DMS79 (cell line): ENCODE measurements around the gene FXYD4.
"Not testable (repeated sequence)": the region's sequence is repeated elsewhere in the genome, so short reads cannot be mapped to it uniquely, and the experiment has no call there.

Source experiments
- DNase-seq: peaks from one replicate; lab custom pipeline; 2025; lab: John Stamatoyannopoulos, UW

The FXYD4 gene

DNA sequence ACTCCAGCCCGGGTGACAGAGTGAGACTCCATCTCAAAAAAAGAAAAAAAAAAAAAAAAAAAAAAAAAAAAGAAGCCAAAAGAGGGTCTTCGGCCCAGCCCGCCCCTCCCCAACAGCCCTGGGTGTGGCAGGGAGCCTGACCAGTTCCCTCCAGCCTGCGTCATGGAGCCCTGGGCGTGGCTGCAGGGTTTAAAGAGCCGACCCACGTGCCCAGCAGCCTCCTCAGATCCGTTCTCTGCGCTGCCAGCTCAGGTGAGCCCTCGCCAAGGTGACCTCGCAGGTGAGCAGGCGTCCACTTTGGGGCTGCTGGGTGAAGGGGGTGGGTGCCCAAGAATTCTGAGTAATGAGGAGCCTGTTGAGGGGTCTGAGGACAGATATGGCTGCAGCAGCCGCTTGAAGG lies at the start of gene FXYD4:
FXYD4 (plus strand) TSS at position 219 of the 400 bp plus-strand sequence. CDS start 2,111 bp downstream, outside the sequence.
- no peak for DNase-seq

- no peak for DNase-seq
Measured at GRCh38 chr10:43322331-43322730, 49.1 kb upstream of the FXYD4 start.

GRCh38 chr10:43322769-43323168 lies 48.7 kb upstream of the FXYD4 start:
- DNase-seq, result no peak

GRCh38 chr10:43323245-43323644 lies 48.2 kb upstream of the FXYD4 start:
- DNase-seq, result no peak

- no peak for DNase-seq
Measured at GRCh38 chr10:43324876-43325275, 46.6 kb upstream of the FXYD4 start.

GRCh38 chr10:43327171-43327570 lies 44.3 kb upstream of the FXYD4 start:
- DNase-seq, result no peak

DNA sequence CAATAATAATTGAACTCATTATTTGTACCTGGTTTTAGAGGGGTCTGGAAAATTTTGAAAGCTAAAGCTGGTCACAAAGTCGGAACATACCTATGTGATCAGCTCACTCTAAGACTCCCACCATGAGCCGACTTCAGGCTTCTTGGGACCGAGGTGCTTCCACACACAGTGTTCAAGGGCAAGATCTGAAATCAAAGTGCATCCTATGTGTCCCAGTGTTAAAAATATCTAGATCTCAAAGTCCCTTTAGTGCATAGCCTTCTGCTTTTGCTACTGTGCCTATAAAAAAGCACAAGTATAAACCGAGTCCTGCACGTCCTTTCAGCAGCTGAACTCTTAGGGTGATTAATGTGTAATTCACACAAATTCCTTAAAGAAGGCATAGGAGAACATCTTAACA lies 43.5 kb upstream of the FXYD4 start:
- DNase-seq, result no peak

- DNase-seq, result not testable (repeated sequence)
Measured at GRCh38 chr10:43328810-43329209, 42.6 kb upstream of the FXYD4 start.

DNA sequence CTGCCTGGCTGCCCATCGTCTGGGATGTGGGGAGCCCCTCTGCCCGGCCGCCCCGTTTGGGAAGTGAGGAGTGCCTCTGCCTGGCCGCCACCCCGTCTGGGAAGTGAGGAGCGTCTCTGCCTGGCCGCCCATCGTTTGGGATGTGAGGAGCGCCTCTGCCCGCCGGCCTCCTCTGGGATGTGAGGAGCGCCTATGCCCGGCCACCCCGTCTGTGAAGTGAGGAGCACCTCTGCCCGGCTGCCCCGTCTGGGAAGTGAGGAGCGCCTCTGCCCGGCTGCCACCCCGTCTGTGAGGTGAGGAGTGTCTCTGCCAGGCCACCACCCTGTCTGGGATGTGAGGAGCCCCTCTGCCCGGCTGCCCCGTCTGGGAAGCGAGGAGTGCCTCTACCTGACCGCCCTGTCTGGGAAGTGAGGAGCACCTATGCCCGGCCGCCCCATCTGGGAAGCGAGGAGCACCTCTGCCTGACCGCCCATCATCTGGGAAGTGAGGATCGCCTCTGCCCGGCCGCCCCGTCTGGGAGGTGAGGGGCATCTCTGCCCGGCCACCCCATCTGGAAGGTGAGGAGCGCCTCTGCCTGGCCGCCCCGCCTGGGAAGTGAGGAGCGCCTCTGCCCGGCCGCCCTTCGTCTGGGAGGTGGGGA lies 42.1 kb upstream of the FXYD4 start:
- DNase-seq, result not testable (repeated sequence)

DNA sequence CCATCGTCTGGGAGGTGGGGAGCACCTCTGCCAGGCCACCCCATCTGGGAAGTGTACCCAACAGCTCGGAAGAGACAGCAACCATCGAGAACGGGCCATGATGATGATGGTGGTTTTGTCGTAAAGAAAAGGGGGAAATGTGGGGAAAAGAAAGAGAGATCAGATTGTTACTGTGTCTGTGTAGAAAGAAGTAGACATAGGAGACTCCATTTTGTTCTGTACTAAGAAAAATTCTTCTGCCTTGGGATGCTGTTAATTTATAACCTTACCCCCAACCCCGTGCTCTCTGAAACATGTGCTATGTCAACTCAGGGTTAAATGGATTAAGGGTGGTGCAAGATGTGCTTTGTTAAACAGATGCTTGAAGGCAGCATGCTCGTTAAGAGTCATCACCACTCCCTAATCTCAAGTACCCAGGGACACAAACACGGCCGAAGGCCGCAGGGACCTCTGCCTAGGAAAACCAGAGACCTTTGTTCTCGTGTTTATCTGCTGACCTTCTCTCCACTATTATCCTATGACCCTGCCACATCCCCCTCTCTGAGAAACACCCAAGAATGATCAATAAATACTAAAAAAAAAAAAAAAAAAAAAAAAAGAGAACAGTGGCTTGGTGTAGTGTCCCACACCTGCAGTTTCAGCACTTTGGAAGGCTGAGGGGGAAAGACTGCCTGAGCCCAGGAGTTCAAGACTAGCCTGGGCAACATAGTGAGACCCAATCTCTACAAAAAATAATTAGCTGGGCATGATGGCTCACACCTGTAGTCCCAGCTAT lies 41.2 kb upstream of the FXYD4 start:
- not testable (repeated sequence) for DNase-seq

DNA sequence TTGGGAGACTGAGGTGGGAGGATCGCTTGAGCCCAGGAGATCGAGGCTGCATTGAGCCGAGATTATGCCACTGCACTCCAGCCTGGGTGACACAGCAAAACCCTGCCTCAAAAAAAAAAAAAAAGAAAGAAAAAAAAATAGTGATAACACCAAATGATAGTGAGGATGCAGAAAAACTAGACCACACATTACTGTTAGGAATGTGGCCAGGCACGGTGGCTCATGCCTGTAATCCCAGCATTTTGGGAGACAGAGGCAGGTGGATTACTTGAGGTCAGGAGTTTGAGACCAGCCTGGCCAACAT lies 40.7 kb upstream of the FXYD4 start:
- not testable (repeated sequence) for DNase-seq

DNA sequence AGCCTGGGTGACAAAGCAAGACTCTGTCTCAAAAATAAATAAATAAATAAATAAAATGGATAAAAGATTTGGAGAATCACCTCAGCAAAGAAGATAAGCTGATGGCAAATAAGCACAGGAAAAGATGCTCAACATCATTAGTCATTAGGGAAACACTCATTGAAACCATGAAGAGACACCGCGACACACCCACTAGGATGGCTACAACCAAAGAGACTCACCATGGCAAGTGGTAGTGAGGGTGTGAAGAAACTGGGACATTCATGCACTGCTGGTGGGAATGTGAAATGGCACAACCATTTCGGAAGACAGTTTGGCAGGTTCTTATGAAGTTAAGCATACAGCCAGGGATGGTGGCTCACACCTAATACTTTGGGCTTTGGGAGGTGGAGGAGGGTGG lies 37.8 kb upstream of the FXYD4 start:
- DNase-seq, result no peak

DNA sequence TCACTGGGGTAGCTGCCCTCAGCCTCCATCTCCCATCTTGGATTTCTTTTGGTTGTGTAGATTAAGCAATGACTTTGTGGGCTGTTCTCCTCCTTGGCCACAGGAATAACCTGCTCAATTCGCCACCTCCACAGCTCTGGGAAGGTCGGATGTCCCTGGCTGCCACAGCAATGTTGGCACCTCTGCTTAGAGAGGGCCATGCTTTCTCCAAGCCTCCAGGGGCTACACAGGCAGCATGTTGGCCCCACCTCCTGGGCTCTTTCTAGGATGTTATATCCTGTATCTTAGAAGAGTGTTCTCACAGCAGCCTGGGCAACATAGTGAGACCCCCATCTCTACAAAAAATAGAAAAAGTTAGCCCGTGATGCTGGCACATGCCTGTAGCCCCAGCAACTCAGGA lies 35.4 kb upstream of the FXYD4 start:
- no peak for DNase-seq

DNA sequence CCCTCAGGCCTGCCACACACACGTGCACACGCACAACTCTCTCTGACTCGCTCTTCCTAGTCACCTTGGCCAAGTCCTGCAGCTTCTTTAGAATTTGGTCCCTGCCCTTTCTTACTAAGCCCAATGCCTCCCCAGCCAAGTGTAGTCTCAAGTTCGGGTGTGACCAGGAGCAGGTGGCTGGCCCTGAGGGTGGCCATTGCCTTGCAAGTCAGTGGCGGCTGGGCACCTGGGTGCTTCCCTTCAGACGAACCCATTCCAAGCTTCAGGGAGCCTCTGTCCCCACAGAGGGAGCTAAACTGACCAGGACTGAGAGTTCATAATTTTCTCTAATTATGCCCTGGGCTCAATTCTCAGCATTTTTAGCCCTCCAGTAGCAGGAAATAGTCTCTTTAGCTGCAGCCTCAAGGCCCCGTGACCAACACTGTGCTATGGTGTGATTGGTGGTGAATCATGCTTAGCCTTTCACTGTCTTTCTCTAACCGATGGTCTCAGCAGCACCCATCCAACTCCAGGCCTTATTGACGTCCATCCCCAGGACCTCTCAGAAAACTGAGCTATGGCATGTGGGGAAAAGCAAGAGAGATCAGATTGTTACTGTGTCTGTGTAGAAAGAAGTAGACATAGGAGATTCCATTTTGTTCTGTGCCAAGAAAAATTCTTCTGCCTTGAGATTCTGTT lies 34.7 kb upstream of the FXYD4 start:
- DNase-seq, result no peak

DNA sequence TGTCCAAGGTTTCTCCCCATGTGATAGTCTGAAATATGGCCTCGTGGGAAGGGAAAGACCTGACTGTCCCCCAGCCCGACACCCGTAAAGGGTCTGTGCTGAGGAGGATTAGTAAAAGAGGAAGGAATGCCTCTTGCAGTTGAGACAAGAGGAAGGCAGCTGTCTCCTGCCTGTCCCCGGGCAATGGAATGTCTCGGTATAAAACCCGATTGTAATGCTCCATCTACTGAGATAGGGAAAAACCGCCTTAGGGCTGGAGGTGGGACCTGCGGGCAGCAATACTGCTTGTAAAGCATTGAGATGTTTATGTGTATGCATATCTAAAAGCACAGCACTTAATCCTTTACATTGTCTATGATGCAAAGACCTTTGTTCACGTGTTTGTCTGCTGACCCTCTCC lies 33.9 kb upstream of the FXYD4 start:
- not testable (repeated sequence) for DNase-seq

DNA sequence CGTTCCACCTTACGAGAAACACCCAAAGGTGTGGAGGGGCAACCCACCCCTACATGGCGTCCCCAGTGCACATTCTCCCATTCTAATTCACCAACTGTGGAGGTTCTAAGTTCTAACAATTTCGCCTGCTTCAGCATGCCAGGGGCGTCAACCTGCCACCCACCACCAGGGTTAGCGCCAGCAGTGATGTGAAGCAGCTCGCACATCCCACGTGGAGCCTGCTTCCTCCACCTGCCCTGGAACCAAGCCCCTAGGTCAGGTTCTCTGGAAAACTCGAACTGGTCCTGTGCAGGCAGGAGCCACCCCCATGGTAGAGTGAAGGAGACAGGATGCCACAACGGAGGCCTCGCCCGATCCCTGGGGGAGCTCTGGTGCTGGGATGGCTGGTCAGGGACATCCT lies 33.3 kb upstream of the FXYD4 start:
- DNase-seq, result no peak

DNA sequence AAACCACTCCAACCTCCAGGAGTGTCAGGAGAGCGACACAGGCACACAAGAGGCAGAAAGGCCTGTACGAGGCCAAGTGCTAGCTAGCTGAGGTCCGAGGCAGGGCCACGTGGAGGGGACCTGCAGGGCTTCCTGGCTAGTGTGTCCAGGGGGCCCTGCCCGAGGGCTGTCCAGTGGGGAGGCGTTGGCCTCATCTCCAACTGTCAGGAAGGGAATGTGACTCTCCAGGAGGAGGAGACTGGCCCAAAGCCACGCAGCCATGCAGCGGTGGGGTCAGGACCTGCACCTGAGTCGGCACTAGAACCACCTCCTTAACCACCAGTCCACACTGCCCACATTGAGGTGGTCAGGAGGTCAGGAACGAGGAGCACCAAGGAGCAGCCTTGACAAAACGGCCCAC lies 32.3 kb upstream of the FXYD4 start:
- no peak for DNase-seq

- DNase-seq, result no peak
Measured at GRCh38 chr10:43340101-43340500, 31.3 kb upstream of the FXYD4 start.

GRCh38 chr10:43340619-43341018 lies 30.8 kb upstream of the FXYD4 start:
- no peak for DNase-seq

GRCh38 chr10:43341450-43341849 lies 30.0 kb upstream of the FXYD4 start:
- DNase-seq, result no peak

GRCh38 chr10:43342279-43343125 lies 28.9 kb upstream of the FXYD4 start:
- no peak for DNase-seq

DNA sequence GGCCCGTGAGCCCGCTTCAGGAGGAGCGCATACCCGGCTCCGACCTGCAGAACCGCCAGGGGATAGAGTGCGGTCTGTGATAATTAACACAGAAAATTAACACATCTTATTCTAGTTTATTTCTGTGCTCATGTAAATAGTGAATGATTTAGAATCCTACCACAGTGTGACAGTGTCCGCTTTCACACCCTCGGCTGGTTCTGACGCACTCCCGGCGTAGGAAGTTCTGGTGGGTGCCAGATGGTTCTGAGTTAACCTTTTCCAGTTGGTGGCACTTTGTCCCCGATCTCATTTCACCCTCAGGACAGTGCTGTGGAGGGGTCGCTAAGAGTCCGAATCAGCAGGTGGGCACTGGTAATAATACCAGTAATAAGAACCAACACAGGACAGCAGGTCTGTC lies 28.3 kb upstream of the FXYD4 start:
- DNase-seq, result no peak
